GM08714 (cell line): ENCODE results near the gene CTCF.
"Not testable (repeated sequence)": the region's sequence is repeated elsewhere in the genome, so short reads cannot be mapped to it uniquely, and the experiment has no call there.

Experiments used
- H3K4me3 ChIP-seq: fragments of 200-500 bp; sonication (Bioruptor generic); 2 replicates; pipeline ENCODE4 v1.5.1; 2014; ENCODE audit warnings: mild to moderate bottlenecking, low read length, inconsistent platforms
- ZNF274 ChIP-seq: IDR thresholded peaks from 2 replicates; pipeline ENCODE4 v1.6.1; 2012; ENCODE audit warnings: mild to moderate bottlenecking, low read depth, low read length

The CTCF gene, protein sequence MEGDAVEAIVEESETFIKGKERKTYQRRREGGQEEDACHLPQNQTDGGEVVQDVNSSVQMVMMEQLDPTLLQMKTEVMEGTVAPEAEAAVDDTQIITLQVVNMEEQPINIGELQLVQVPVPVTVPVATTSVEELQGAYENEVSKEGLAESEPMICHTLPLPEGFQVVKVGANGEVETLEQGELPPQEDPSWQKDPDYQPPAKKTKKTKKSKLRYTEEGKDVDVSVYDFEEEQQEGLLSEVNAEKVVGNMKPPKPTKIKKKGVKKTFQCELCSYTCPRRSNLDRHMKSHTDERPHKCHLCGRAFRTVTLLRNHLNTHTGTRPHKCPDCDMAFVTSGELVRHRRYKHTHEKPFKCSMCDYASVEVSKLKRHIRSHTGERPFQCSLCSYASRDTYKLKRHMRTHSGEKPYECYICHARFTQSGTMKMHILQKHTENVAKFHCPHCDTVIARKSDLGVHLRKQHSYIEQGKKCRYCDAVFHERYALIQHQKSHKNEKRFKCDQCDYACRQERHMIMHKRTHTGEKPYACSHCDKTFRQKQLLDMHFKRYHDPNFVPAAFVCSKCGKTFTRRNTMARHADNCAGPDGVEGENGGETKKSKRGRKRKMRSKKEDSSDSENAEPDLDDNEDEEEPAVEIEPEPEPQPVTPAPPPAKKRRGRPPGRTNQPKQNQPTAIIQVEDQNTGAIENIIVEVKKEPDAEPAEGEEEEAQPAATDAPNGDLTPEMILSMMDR

DNA sequence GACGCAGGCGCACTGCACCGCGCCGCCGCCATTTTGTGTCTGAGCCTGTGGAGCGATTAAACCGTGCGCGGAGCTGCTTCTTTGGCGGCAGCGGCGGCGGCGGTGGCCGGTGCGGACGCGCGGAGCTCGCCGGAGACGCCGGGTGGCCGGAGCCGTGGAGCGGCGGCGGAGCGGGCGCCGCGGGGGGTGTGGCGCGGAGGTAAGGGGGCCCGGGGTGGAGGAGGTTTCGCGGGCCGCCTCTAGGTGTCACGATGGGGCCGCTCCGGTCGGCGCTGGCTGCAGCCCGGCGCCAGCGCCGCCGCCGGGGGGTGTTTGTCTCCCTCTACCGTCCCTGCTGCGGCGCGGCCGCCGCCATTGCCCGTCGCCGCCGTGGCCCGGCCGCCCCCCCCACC, at the start of gene CTCF:
CTCF (plus strand) TSS at position 1 of the 392 bp plus-strand sequence. CDS start 48,307 bp downstream, outside the sequence.
- H3K4me3 ChIP-seq, result peak within 1 kb of the TSS; percentile 99
- no peak for TF ChIP-seq ZNF274

DNA sequence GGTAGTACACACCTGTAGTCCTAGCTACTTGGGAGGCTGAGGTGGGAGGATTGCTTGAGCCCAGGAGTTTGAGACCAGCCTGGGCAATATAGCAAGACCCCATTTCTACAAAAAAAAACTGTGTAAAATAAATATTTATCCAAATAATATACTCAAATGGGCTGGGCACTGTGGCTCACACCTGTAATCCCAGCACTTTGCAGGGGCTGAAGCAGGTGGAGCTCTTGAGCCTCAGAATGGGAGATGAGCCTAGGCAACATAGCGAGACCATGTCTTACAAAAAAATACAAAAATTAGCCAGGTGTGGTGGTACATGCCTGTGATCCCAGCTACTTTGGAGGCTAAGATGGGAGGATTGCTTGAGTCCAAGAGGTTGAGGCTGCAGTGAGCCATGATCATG, 48.4 kb upstream of the CTCF start:
- not testable (repeated sequence) for H3K4me3 ChIP-seq

DNA sequence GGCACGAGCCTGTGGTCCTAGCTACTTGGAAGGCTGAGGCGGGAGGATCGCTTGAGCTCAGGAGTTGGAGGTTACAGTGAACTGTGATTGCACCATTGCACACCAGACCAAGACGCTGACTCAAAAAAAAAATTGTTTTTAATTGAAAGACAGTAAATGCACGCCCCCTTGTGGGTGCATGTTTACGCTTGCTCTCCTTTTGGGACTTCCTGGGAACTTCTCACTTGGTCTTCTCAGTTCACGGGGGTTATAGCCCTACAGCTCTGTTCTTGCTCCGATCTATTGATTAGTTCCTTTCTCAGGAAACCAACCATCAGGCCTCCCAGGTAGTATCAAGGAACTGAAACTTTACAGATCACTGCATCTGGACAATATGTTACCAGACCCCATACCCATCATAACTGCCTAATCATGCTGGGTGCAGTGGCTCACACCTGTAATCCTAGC, 47.9 kb upstream of the CTCF start:
- no peak for TF ChIP-seq ZNF274
- H3K4me3 ChIP-seq, result no peak overlapping the region; the same call in 1 of the 2 replicates

DNA sequence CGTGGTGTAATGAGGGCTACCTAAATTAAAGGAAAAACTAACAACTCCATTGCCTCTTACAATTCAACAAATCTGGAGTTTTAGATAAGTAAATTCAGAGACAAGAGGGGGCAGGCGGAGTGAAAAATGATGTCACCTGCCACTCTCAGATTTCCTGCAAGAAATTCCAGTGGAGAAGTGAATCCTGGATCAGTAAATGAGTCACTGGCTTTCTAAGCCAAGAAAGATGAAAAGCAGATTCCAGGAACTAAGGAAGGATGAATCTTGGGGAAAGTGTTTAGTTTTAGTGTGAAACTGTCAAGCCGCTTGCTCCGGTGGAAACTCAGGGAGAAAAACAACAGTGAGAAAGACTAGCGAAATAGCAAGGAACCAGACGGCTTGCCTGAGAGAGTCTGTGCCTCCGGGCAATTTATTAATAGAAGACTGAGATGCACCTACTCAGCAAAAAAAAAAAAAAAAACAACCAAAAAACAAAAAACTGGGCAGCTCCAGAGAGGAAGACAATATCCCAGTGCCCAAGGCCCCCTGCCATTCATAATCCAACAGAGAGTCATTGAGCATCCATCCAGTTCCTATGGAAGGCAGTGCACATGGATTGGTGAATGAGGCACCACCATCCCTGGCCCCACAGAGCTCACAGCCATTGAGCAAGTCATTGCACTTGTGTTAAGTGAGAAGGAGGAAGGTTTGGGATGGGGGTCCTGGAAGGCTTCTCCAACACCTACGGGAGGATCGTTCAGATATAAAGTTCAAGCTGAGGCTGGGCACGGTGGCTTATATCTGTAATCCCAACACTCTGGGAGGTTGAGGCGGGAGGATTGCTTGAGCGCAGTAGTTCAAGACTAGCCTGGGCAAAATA, 45.8 kb upstream of the CTCF start:
- H3K4me3 ChIP-seq, result no peak overlapping the region
- no peak for TF ChIP-seq ZNF274

DNA sequence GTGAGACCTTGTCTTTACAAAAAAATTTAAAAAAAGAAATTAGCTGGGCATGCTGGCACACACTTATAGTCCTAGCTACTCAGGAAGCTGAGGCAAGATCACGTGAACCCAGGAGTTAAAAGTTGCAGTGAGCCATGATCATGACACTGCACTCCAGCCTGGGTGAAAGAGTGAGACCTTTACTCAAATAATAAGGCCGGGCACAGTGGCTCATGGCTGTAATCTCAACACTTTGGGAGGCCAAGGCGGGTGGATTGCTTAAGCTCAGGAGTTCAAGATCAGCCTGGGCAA, 45.2 kb upstream of the CTCF start:
- H3K4me3 ChIP-seq, result no peak overlapping the region; the same call in 1 of the 2 replicates
- no peak for TF ChIP-seq ZNF274

DNA sequence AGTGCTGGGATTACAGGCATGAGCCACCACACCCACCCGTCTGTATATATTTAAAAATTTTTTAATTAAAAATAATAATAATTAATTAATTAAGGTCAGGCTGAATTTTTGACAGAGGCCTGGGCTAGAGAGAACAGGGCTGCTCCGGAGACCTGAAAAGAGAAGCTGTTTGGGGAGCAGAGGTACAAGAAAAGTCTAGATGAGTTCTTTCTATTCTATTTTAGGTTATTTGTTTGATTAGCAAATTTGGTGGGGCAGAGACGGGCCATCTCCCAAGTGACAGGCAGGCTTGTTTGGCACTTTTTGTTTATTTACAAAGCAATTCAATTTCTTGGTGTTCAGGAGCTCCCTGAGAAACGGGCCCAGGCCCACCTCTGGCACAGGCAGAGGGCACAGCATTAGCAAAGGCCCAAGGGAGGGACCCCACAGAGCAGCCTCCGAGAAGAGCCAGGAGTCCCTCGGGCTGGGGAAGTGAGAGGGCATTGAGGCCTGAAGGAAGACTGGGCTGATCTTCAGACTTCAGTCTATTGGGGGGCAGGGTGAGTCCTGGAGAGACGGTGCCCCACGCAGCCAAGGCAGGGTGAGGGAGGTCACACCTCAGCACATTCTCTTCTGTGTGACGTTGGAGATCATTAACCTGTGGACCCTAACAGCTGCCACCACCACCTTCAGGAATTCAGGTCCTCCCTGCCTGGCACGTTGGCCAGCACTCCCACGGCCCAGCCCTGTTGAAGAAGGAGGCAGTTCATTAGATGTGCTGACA, 44.5 kb upstream of the CTCF start:
- TF ChIP-seq ZNF274, result no peak
- H3K4me3 ChIP-seq, result peak overlapping the region; percentile 41; the same call in 1 of the 2 replicates

DNA sequence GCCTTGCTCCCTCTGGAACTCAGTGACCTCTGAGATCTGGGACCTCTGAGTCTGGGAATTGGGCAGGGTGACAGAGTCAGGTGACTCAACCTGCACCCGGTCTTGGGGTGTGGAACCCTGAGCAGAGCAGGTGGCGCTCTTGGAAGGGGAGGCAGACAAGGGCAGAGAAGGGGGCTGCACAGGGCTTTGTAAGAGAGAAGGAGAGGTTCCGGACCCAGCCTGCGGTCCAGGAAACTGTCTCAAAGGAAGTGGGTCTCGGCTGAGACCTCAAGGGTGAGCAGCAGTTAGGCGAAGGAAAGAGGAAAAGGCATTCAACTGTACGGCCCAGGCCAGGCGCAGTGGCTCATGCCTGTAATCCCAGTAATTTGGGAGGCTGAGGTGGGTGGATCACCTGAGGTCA, 43.6 kb upstream of the CTCF start:
- H3K4me3 ChIP-seq, result peak overlapping the region; percentile 41; the same call in 1 of the 2 replicates
- TF ChIP-seq ZNF274, result no peak

DNA sequence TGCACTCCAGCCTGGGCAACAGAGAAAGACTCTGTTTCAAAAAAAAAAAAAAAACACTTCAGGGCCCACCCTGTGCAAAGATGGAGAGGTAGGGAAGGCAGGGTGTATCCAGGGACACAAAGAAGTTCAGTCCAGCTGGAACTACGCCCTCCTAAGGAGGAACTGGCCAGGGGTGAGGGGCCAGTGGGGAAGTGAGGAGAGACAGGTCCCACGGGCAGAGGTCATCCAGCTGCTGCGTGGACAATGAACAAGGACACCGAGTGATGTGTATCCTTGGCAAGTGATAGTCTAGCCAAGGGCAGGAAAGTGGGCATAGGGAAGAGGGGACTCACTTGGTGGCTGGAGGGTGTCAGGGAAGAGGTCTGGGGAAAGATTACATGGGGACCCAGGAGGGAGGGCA, 43.1 kb upstream of the CTCF start:
- H3K4me3 ChIP-seq, result peak overlapping the region; percentile 41; the same call in 1 of the 2 replicates
- no peak for TF ChIP-seq ZNF274

DNA sequence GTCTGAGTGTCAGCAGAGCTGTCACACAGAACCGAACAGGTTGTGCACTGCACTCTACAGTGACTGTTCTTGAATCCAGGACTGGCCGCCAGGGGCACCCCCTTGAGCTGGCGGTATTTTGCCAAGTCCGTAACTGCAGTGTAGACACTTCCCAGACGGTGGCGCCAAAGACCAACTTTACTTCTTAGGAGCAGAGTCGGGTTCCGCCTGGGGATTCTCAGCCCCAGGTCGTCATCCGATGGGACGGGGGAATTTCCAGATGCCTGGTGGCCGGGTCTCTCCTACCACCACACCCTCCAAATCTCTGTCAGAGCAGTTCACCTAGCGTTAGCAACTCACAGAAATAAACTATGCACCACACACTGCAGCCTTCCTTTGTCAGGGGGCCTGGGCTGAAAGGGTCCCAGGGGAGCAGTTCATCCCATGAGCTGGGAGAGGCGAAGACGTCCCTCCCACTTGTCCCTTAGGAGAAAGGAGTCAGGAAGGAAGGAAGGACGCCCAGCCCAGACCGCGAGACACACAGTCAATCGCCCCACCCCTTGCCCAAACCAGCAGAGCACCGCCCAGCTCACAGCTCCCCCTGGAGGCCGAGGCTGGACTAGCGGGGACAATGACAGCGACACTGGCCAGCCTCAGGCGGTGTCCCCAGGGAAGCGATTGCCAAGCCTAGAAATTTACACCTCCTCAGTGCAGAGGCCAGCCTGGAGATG, 41.1 kb upstream of the CTCF start:
- no peak for TF ChIP-seq ZNF274
- peak overlapping the region; percentile 33; the same call in 1 of the 2 replicates for H3K4me3 ChIP-seq

DNA sequence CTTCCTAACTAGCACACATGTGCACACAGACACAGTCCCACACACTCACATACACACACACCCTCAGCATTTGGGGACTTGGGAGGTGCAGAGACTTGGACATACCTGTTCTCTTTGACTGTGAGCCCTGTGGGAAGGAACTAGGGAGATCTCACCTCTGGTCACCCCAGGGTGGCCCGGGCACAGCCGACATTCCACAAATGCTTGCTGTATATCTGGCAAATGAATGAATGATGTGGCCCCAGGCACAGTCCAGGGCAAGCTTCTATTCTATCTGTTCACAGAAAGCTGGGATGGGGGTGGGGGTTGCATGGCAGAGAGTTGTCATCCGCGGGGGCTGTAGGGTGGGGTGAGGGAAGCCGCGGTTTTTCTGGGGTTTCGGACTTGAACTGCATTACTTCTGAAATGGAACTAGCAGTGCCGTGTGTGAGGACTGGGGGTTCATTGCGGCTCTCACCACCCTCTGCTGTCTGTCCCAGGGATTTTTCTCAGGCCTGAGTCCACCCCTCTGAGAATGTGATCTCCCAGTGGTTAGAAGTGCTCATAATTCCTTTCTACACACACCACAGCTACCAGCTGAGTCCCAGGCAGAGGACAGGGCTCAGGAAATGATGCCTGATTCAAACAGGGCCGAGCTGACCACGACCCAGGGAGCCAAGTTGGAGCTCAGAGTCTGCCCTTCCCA, 37.0 kb upstream of the CTCF start:
- H3K4me3 ChIP-seq, result no peak overlapping the region
- TF ChIP-seq ZNF274, result no peak

DNA sequence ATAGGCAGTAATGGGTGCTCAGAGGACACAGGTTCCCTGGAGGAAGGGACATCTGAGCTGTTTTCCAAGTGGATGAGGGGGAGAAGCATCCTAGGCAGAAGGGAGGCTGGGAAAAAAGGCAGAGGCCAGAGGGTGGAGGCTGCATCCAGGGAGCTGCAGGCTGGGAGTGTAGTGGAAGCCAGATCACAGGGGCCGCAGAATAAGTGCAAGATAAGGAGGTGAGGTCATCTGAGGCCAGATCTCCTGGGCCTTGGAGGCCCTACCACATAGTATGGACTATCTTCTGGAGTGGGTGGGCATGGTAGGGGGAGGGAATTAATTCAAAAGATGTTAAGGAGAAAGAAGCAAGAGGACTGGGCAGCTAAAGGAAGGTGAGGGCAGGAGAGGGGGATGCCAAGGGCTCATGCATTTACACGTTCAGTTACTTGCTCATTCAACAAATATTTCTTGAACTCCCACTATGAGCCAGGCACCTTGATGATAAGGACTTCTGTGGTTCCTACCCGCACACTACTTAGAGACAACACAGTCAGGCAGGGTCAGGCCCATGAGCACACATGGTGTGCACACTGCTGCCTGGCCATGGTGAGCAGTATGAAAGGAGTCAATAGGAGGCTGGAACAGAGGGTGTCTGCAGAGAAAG, 36.1 kb upstream of the CTCF start:
- no peak for TF ChIP-seq ZNF274
- no peak overlapping the region for H3K4me3 ChIP-seq

DNA sequence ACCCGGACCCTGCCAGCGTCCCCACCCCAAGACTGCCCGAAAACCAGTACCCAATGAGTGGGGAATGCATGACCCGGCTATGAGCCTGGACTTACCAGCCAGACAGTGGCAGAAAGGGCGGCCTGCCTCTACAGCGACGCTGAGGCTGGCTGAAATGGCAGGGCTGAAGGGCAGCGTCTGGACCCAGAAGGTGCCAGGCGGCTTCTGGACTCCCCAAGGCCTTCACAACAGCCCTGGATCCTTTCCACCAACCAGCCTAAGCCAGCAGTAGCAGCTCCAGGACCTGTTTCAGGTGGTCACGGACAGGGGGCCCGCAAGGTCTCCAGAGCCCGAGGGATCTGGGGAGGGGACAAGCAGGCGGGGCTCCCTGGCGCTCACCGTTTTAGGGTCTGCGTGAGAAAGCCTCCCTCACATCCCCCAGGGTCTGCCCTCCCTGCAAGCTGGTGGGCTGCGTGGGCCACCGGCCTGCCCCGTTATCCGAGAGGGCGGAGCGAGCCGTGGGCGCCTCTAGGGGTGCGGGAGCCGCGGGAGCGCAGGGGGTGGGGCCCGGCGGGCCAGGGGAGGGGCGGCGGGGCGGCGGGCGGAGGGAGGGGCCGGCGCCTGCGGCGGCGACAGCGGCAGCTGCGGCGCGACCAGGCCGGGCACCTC, 34.0 kb upstream of the CTCF start, which contains the start of gene RIPOR1:
RIPOR1 (plus strand) TSS at position 608 of the 648 bp plus-strand sequence. CDS start 9,618 bp downstream, outside the sequence.
- TF ChIP-seq ZNF274, result no peak
- peak within 1 kb of the TSS; percentile 66; the same call in 1 of the 2 replicates for H3K4me3 ChIP-seq
